Transverse colon (tissue), 3 donors: ENCODE data around the gene PLAC1.

Source experiments
- CTCF ChIP-seq, 5 experiments: fragments of 200-600 bp in 3 of 5; fragments of 450-650 bp in 2 of 5; sonication (generic) in 3 of 5; IDR thresholded peaks; 1 replicate in 2 of 5; 2 replicates in 3 of 5; pipeline ENCODE4 v1.5.1; 2016 to 2017; ENCODE audit warnings: antibody characterized with exemption in 5 of 5, inconsistent platforms in 3 of 5, mild to moderate bottlenecking in 2 of 5, moderate library complexity in 1 of 5
- EP300 ChIP-seq: sonication (generic); formaldehyde crosslinking; IDR thresholded peaks from one replicate; pipeline ENCODE4 v1.6.1; 2017; ENCODE audit warnings: antibody characterized with exemption, low read depth

- TF ChIP-seq CTCF (IDR thresholded peaks at IDR 0.05) = no peak
- TF ChIP-seq EP300 = no peak
Measured at GRCh38 chrX:134676436-134676835, 18.2 kb upstream of the PLAC1 start.
